GM19372 (cell line): ENCODE measurements around the gene PDLIM3.
"Not testable (repeated sequence)": the region's sequence is repeated elsewhere in the genome, so short reads cannot be mapped to it uniquely, and the experiment has no call there.

Experiments
- ATAC-seq: cut with Tn5 transposase; IDR thresholded peaks from one replicate; pipeline ENCODE4 v1.9.1; 2021; ENCODE audit warnings: mild to moderate bottlenecking, low read depth, moderate library complexity; ENCODE audit not compliant: unreplicated experiment

PDLIM3 gene

GRCh38 chr4:185554365-185555126, 19.2 kb upstream of the PDLIM3 start:
- ATAC-seq: no peak

GRCh38 chr4:185552254-185552653, 16.9 kb upstream of the PDLIM3 start:
- ATAC-seq: no peak

- ATAC-seq: no peak
Measured at GRCh38 chr4:185550933-185551332, 15.6 kb upstream of the PDLIM3 start.

GRCh38 chr4:185549095-185549639, 13.9 kb upstream of the PDLIM3 start:
- no peak for ATAC-seq

- ATAC-seq: no peak
Measured at GRCh38 chr4:185548587-185548986, 13.3 kb upstream of the PDLIM3 start.

- no peak for ATAC-seq
Measured at GRCh38 chr4:185546335-185546734, 11.0 kb upstream of the PDLIM3 start.

GRCh38 chr4:185542626-185543315, 7.5 kb upstream of the PDLIM3 start:
- ATAC-seq: no peak

GRCh38 chr4:185541251-185541727, 6.0 kb upstream of the PDLIM3 start:
- no peak for ATAC-seq

GRCh38 chr4:185540487-185541120, 5.3 kb upstream of the PDLIM3 start:
- no peak for ATAC-seq

- ATAC-seq: no peak
Measured at GRCh38 chr4:185540040-185540439, 4.7 kb upstream of the PDLIM3 start.

- no peak for ATAC-seq
Measured at GRCh38 chr4:185538806-185539205, 3.5 kb upstream of the PDLIM3 start.

- ATAC-seq: no peak
Measured at GRCh38 chr4:185536411-185536709, 1.1 kb upstream of the PDLIM3 start.

GRCh38 chr4:185535612-185536410, 504 bp upstream of the PDLIM3 start:
- no peak for ATAC-seq

GRCh38 chr4:185534511-185534865, 819 bp downstream of the PDLIM3 start:
- ATAC-seq: no peak

GRCh38 chr4:185532795-185533324, 2.4 kb downstream of the PDLIM3 start:
- ATAC-seq: no peak

- ATAC-seq: no peak
Measured at GRCh38 chr4:185532293-185532692, 3.0 kb downstream of the PDLIM3 start.

- ATAC-seq: not testable (repeated sequence)
Measured at GRCh38 chr4:185531654-185532053, 3.7 kb downstream of the PDLIM3 start.

- no peak for ATAC-seq
Measured at GRCh38 chr4:185529413-185529812, 5.9 kb downstream of the PDLIM3 start.

- no peak for ATAC-seq
Measured at GRCh38 chr4:185524888-185525863, 10.1 kb downstream of the PDLIM3 start.
